GM18909 (cell line): ENCODE measurements around the gene SCN2A.
A peak's percentile ranks its signal among the peaks of the same experiment; 100 is the strongest.
"Not testable (repeated sequence)": the region's sequence is repeated elsewhere in the genome, so short reads cannot be mapped to it uniquely, and the experiment has no call there.

Source experiments
- ATAC-seq: cut with Tn5 transposase; IDR thresholded peaks from one replicate; pipeline ENCODE4 v1.9.1; 2021; ENCODE audit warnings: mild to moderate bottlenecking; ENCODE audit not compliant: unreplicated experiment, poor library complexity

Gene SCN2A

DNA sequence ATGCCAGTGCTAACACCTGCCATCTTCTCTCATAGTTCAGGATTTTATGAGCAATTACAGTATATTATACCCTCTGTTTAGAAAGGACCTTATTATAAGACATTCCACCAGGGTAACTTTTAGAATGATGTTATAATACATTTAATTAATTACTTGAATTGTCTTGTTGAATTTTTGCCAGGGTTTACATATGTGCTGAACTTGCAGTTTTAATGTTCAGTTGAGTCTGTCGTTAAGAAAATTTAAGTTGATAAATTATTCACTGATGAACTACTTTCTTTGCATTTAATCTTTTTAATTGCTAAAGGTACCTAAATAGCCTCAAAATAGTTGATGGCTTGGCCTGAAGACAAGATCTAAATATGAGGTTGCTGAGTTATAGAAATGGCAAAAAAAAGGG, 68.1 kb downstream of the SCN2A start:
- ATAC-seq: no peak

DNA sequence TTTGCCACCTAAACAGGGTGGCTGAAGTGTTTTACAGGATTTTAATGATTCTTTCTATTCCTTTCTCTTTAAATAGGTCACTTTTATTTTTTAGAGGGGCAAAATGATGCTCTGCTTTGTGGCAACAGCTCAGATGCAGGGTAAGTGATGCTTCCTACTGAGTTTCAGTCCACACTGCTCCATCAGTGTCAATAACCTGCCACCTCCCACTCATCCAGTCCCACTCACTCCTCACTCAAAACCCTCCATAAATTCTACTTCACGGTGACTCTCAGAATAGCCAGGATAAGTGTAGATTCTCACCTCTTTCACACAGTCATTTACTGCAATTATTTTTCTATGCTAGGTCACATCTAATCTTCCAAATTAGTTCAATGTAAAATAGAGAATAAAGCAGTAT, 72.7 kb downstream of the SCN2A start:
- no peak for ATAC-seq

DNA sequence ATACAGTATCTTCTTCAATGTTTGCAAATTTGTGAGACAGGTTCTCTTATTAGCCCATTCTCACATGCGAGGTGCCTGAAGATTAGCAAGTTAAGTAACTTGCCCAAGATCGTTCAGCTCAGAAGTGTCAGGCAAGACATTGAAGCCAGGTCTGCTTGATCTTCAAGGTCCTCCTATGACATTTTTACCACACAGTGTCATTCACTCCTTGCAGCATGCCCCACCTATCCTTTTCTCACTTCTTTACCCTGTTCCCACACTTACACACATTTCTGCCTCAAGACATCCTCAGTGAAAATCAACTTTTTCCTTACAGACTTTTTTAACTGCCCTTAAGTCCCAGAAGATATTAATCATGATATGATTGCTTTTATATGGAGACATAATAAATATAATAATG, 73.8 kb downstream of the SCN2A start:
- ATAC-seq: no peak

DNA sequence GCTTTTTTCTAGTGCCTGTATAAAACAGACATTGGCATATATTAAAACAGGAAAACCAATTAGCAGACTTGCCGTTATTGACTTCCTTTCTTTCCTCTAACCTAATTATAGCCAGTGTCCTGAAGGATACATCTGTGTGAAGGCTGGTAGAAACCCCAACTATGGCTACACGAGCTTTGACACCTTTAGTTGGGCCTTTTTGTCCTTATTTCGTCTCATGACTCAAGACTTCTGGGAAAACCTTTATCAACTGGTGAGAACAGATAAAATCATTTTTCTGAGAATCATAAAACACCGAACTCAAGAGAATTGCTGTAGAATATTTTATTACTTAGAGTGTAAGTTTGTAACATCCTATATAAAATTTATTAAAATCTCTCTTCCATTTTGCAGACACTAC, 74.3 kb downstream of the SCN2A start:
- ATAC-seq: no peak

DNA sequence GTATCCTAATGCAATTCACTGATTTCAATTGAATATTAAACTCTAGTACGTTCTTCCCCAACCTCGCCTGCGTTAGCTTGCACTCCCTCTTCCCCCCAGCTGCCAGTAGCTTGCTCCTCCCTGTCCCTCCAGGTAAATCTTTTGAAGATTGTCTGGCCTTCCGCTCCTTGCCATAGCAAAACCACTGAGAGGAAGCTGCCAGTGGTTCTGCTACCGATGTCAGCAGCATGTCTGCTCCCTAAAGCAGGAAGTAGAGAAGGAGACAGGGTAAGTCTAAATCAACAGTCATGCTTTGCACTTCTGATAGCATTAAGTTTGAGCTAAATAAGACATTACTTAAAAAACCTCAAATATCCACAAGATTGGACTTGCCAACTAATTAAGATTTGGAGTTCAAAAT, 89.1 kb downstream of the SCN2A start:
- ATAC-seq: peak; percentile 53

DNA sequence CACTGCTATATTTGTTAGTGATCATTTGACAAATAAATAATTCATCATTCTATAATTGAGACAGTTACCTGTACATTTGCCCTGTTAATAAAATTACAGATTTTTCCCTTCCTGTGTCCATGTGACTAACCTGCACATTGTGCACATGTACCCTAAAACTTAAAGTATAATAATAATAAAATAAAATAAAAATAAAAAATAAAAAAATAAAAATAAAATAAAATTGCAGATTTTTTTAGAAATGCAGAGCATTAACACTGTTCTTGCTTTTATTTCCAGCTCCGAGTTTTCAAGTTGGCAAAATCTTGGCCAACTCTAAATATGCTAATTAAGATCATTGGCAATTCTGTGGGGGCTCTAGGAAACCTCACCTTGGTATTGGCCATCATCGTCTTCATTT, 105.1 kb downstream of the SCN2A start:
- not testable (repeated sequence) for ATAC-seq

DNA sequence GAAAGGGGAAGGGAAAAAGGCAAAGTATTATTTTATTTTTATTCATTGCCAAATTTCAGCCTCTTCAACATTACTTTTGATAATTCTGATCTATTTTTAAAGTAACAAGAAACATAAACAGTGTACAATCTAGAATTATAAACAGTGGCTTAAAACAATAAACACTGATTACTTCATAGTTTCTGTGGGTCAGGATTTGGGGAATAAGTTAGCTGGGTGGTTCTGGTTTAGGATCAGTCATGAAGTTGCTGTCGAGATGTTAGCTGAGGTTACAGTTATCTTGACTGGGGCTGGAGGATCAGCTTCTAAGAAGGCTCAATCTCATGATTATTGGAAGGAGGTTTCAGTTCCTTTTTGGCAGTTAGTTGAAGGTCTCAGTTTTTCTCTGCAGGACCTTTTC, 109.2 kb downstream of the SCN2A start:
- ATAC-seq: no peak

DNA sequence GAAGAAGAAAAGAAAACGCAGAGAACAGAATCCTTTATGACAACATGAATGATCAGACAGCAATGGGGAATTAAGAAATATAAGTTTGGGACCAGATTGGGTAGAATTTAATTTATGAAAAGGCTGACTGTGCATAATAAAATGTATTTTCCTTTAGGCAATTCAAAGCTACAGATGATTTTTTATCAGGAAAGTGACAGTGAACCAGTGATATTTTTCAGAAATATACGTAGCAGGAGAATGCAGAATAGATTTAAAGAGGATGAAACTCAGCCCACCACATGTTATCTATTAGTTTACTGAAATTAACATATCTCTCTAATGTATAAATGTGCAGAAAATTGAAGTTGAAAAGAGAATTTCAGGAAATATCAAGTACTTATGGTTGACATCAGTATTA, 110.0 kb downstream of the SCN2A start:
- no peak for ATAC-seq

DNA sequence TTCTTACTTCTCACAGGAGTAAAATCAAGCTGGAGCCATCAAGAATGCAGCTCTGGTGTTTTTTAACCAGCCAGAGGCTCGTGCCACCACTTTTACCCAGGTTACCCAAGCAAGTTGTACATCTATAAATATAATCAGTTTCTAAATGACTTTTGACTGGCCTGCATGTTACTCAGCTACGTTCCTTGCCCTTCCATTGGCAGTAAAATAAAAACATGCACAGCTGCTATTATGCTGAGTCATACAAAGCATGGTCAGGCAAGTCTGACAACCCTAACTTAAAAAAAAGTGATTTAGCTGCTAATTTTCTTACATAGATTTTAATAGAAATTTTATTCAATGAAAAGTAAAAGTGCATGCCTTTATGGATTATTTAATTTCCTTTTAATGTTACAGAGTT, 118.5 kb downstream of the SCN2A start:
- peak; percentile 97 for ATAC-seq

DNA sequence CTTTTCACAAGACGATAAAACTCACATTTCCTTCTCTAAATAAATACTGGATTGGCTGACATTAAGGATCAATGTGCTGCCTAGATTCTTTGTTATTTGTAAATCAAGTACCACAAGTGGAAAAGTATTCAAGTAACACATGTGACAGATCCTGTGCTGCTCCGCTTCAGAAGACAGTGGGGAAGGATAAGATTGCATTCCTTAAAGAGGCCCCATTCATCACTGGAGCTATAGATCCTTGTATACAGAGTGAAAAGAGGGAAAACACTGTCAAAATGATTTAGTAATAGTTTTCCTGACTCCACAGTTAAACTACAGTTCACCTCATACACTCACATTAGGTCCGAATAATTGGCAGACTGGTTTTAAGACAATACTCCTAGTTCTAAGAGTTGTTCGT, 122.3 kb downstream of the SCN2A start:
- ATAC-seq: no peak

DNA sequence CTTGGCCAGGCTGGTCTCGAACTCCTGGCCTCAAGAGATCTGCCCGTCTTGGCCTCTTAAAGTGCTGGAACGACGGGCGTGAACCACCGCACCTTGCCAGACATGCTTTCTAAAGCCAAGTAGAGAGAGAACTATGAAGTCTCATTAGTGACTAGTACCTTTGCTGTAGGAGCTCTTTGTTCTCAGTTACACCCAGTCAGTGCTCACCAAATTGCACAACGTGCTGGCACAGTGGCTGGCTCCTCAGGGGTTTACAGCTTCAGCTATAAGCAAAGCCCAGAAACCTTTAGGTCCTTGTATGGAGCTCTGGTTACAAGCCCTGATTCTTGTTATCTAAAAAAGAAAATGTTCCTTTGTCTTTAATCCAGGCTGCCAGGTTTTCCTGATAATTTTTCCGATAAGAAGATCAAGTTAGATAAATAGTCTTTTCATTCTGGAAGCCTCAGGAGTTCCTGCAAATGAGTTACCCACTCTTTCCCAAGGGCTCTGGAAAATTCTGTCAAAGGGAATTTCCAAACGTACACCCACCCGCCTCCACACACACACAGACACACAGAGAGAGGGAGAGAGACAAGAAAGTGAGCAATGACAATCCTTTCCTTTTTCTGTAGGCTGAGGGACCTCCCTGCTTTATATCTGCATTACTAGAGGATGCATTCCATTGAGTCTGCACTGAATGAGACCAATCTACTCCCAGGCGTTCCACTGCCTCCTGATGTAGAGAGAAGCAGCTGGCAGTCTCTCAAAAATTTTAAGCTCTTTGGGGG, 130.1 kb downstream of the SCN2A start:
- no peak for ATAC-seq

DNA sequence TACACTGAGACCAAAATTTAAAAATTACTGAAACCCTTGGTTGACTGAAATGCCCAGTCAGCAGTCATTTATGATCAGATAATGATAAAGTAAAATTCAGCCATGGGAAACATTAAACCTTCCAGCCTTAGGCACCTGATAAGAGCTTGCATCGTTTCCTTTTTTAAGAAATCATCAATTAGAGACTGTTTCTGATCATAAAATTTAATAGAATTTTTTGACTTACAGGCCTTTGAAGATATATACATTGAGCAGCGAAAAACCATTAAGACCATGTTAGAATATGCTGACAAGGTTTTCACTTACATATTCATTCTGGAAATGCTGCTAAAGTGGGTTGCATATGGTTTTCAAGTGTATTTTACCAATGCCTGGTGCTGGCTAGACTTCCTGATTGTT, 130.7 kb downstream of the SCN2A start:
- no peak for ATAC-seq

DNA sequence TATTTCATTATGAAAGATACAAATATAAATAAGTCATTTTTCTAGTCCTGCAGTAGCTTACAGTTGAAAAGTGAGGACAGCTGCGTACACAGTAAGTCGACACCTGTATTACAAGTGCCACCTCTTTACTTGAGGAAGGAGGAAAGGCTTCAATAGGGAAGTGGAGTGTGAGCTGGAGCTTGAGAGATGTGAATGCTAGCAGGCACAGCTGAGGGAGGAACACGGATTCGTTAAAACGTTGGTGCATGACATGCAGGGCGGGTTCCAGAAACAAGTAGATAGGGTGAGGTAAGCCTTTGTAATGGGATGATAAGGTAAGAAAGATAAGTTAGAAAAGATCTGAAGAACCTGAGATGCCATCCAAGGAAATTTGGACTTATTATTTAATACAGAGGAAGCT, 132.1 kb downstream of the SCN2A start:
- ATAC-seq: no peak

DNA sequence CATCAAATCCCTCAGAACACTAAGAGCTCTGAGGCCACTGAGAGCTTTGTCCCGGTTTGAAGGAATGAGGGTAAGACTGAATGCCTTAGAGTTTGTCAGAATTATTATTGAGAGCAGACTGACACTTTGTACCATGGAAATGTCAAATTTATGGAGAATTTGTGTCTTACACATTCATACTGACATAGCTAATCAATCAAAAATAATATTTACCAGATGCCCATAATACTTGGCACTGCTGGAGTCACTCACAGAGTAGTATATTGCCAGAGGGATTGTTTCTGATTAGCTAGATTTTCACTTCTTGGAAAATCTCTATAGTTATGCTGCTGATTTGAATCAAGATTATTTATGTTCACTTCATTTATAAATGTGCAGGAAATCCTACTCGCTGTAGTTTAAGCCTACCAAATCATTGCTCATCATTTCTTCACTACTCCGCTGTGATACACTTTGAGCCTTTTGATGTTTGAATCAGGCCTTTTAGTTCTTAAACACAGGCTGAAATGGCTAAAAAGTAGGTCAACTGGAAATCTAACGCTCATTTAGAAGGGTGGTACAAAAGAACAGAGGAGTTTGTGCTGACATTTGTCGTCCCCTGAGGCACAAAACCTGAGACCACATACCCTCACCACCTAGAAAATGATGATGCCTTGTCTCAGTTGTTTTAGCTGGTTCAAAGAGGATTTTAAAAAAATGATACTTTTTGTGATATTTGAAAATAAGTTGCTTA, 134.2 kb downstream of the SCN2A start:
- ATAC-seq: no peak

DNA sequence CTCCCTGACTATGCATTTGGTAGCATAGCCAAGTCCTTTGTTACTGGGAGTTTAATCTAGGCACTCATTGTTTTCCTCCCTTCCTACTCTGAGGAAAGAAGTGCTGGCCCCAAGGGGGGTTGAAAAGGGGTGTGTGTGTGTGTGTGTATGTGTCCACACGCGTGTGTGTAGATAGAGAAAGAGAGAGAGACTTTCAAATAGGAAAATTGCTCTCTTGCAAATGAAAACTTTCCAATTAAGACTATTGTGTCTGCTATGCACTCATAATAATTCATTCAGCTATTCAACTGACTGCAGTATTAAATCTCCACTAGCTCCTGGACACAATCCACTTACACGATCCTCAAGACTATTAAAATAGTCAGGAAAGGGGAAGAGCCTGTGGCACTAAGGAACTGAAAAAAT, 137.4 kb downstream of the SCN2A start:
- ATAC-seq: no peak

DNA sequence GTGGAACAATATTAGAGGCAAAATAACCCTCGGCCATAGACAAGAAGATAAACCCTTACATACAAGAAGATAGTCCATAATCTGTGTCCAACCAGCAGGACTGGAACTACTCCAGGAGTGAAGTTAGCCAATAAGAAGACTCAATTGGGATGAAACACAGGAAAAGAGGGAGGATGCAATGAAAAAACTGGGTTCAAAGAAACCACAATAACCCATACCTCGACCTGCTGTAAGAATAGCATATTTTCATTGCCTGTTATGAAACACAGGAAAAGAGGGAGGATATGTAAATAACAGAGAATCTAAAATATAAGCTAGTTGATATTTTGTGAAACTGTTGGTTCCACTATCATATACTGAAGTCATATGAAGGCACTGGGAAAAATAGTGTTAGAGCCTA, 143.1 kb downstream of the SCN2A start:
- no peak for ATAC-seq

DNA sequence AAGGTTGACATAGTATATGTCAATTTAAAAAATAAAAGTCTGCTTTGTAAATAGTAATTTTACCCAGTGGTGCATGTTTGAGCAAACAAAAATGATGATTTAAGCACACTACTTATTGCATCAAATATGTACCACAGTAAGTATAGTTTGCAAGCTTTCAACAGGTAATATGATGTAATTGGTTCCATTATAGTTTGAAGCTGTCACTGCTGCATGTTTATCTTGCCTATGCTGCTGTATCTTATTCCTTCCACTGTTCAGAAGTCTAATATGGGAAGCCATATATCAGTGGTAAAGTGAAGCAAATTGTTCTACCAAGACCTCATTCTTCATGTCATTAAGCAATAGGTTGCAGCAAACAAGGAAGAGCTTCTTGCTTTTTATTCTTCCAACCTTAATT, 151.7 kb downstream of the SCN2A start:
- ATAC-seq: no peak

DNA sequence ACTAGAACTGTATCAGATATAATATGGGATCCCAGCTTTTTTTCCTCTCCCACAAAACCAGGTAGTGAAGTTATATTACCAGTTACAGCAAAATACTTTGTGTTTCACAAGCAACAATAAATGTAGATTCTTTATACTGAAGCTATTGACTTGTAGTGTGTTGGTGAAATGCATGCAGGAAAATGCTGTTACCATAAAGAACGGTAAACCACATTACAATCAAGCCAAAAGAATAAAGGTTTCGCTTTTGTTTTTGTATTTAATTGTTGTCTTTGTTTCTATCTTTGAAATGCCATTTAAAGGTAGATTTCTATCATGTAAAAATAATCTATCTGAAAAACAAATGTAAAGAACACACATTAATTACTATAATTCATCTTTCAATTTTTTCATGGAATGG, 152.6 kb downstream of the SCN2A start:
- no peak for ATAC-seq

DNA sequence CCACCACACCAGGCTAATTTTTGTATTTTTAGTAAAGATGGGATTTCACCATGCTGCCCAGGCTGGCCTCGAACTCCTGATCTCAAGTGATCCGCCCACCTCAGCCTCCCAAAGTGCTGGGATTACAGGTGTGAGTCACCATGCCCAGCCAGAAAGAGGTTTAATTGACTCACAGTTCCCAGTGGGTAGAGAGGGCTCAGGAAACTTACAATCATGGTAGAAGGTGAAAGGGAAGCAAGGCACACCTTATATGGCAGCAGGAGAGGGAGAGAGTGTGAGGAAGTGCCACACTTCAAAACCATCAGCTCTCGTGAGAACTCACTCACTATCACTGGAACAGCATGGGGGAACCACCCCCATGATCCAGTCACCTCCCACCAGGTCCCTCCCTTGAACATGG, 159.4 kb downstream of the SCN2A start:
- ATAC-seq: not testable (repeated sequence)

DNA sequence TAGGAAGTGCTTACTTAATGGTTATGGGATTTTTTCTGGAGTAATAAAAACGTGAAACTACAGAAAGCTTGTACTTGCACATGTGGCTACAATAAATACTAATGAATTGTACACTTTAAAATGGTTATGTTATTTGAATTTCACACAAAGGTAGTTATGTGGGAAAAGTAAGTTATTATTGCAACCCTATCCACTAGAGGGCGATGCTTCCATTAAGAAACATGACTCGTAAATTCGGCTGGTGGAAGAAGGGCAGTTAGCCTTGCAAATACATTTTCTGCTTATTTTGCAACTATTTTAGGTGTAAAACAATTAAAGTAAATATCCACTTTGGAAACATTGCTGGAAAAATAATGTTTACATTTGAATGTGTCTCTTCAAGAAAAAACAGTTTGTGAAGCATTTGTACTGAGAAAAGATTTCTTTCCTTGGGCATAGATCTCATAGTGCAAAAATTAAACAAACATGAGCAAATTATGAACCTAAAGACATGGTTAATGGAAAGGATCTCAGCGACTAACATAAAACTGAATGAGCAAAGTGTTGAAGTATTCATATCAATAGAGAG, 162.2 kb downstream of the SCN2A start:
- peak; percentile 66 for ATAC-seq

DNA sequence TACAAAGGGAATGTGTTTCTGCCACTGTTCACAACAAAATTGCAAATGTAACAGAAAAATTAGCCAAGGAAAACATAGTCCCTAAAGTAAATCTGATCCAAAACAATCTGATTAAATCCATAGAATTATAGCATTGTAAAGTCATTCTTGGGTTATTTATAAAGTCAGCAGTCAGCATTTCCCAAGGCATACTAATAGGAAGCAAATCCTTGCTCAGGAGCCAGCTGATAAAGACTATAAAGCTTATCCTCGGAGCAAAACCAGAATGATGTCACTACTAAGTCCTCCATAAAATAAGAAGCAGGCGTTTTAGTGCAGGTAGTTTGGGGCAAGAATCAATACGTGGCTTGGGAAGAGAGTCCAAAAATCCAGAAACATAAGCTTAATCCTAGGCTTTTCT, 162.9 kb downstream of the SCN2A start:
- no peak for ATAC-seq

DNA sequence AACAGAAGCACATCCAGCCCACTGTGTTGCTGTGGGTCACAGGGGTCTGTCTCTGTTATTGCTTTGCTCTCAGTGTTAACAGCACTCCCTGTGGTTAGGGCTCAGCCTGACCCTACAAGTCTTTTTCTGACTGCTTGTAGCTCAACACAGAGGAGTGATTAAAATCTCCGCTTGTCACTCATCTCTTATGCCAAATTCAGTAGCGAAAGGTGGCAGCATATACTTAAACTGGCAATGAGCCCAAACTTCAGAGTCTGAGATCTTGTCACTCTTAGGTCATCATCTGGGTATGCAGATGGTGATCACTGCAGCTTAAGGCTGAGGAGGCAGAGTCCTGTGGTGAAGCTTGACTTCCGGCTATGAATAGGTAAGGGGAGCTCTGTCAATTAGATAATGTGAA, 167.0 kb downstream of the SCN2A start:
- no peak for ATAC-seq
